ENCODE results near the gene RFTN1.

The RFTN1 gene

GRCh38 chr3:16363636-16364035 is 149.9 kb downstream of the RFTN1 start:
- TF ChIP-seq TSHZ2 (CRISPR knock-in tag; IDR thresholded peaks at IDR 0.05) (no peak), TCF4 (CRISPR knock-in tag; IDR thresholded peaks at IDR 0.05; ENCODE audit: borderline replicate concordance) (no peak), SNAI2 (CRISPR knock-in tag; IDR thresholded peaks at IDR 0.05) (no peak), ZNF565 (CRISPR knock-in tag; conservative IDR thresholded peaks at IDR 0.05; ENCODE audit: low read depth) (no peak), ZNF70 (CRISPR knock-in tag; IDR thresholded peaks at IDR 0.05) (no peak), ZNF8 (CRISPR knock-in tag; IDR thresholded peaks at IDR 0.05) (no peak), GLIS3 (CRISPR knock-in tag; IDR thresholded peaks at IDR 0.05) (no peak), CSRNP3 (CRISPR knock-in tag; IDR thresholded peaks at IDR 0.05) (no peak), OSR1 (CRISPR knock-in tag; IDR thresholded peaks at IDR 0.05) (no peak), PATZ1 (CRISPR knock-in tag; IDR thresholded peaks at IDR 0.05; ENCODE audit: borderline replicate concordance) (no peak), ZFP30 (CRISPR knock-in tag; IDR thresholded peaks at IDR 0.05) (no peak), RARB (CRISPR knock-in tag; IDR thresholded peaks at IDR 0.05) (no peak), ZC3H10 (CRISPR knock-in tag; IDR thresholded peaks at IDR 0.05) (no peak), ESRRG (CRISPR knock-in tag; IDR thresholded peaks at IDR 0.05) (no peak), ISL1 (CRISPR knock-in tag; IDR thresholded peaks at IDR 0.05) (no peak), ZFP3 (CRISPR knock-in tag; IDR thresholded peaks at IDR 0.05) (no peak), ARNTL (CRISPR knock-in tag; IDR thresholded peaks at IDR 0.05; ENCODE audit: borderline replicate concordance, low read depth) (no peak), TOX (CRISPR knock-in tag; IDR thresholded peaks at IDR 0.05; ENCODE audit: borderline replicate concordance) (no peak), BACH2 (CRISPR knock-in tag; IDR thresholded peaks at IDR 0.05; ENCODE audit: borderline replicate concordance) (no peak)
- no peak for ATAC-seq

- TF ChIP-seq GLIS3 (CRISPR knock-in tag; IDR thresholded peaks at IDR 0.05) (no peak), TOX (CRISPR knock-in tag; IDR thresholded peaks at IDR 0.05; ENCODE audit: borderline replicate concordance) (no peak), TSHZ2 (CRISPR knock-in tag; IDR thresholded peaks at IDR 0.05) (no peak), TCF4 (CRISPR knock-in tag; IDR thresholded peaks at IDR 0.05; ENCODE audit: borderline replicate concordance) (no peak), ZNF565 (CRISPR knock-in tag; conservative IDR thresholded peaks at IDR 0.05; ENCODE audit: low read depth) (no peak), RARB (CRISPR knock-in tag; IDR thresholded peaks at IDR 0.05) (no peak), POU6F1 (CRISPR knock-in tag; IDR thresholded peaks at IDR 0.05; ENCODE audit: borderline replicate concordance, low read depth) (no peak), CSDC2 (CRISPR knock-in tag; IDR thresholded peaks at IDR 0.05) (no peak), CREB5 (CRISPR knock-in tag; IDR thresholded peaks at IDR 0.05; ENCODE audit: low read depth) (no peak), ZFP30 (CRISPR knock-in tag; IDR thresholded peaks at IDR 0.05) (no peak), SNAI2 (CRISPR knock-in tag; IDR thresholded peaks at IDR 0.05) (no peak)
- ATAC-seq: no peak
These were observed 150.7 kb downstream of the RFTN1 start for GRCh38 chr3:16362770-16363169.
